ENCODE results near the gene ACSL3. TPM values are rescaled to one million over a fixed set of nuclear protein-coding genes. Genes with fewer than 3 reads are reported as not detected.
"Not testable (repeated sequence)": the region's sequence is repeated elsewhere in the genome, so short reads cannot be mapped to it uniquely, and the experiment has no call there.

ACSL3 gene
- total RNA-seq, 2 donors from 2014 or later, result 48.5 to 52.8 TPM

DNA sequence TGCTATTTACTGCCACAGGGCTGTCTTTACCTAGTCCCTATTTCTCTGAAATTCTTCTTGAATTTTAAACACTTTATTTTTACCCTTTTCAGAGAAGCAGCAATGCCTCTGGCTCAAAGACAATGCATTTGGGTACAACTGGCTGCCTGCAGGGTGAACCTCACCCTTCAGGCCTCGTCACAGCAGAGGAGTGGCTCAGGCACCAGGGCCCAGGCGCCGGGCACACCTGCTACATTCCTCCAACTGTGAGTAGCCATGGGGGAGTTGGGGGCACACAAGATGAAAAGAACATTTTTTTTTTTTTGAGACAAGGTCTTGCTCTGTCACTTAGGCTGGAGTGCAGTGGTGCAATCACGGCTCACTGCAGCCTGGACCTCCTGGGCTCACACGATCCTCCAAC, 116.3 kb downstream of the ACSL3 start:
- DNase-seq (ENCODE audit: low spot score), result no peak
- no peaks in the 10 kb centered on the region for H3K36me3 Mint-ChIP-seq
- H3K27ac Mint-ChIP-seq, result no peak overlapping the region
- no peaks in the 10 kb centered on the region for H3K9me3 Mint-ChIP-seq
- H3K4me3 Mint-ChIP-seq, result no peak overlapping the region
- no peak for ATAC-seq
- peaks cover 8 to 22% of the 10 kb centered on the region in 2 donors for H3K27me3 Mint-ChIP-seq
- H3K4me1 Mint-ChIP-seq (ENCODE audit: low read depth in 2 of 2), result peaks cover 0 to under 1% of the 10 kb centered on the region in 2 donors

DNA sequence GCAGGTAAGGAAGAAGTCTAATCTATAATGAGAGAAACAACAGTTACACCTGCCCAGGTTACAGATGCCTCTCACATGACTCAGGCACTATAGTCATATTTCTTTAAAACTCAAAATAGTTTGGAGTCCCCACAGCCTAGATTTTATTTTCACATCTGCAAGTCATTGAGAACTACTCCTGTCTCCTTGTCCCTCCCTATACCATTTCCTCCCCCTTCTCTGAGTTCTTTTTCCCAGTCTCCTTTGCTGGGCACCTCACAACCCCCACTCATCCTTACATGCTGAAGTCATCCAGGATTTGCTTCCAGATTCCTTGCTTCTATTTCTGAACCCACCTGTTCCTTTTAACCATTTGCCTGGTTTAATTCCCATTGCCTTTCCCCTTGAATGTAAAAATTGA, 118.0 kb downstream of the ACSL3 start:
- Mint-ChIP-seq H3K27me3 (peaks cover 14 to 31% of the 10 kb centered on the region in 2 donors), H3K9me3 (no peaks in the 10 kb centered on the region), H3K4me3 (no peak overlapping the region), H3K36me3 (no peaks in the 10 kb centered on the region), H3K27ac (no peak overlapping the region), H3K4me1 (ENCODE audit: low read depth in 2 of 2) (peaks cover 7 to 10% of the 10 kb centered on the region in 2 donors)
- ATAC-seq (no peak), DNase-seq (ENCODE audit: low spot score) (no peak)

DNA sequence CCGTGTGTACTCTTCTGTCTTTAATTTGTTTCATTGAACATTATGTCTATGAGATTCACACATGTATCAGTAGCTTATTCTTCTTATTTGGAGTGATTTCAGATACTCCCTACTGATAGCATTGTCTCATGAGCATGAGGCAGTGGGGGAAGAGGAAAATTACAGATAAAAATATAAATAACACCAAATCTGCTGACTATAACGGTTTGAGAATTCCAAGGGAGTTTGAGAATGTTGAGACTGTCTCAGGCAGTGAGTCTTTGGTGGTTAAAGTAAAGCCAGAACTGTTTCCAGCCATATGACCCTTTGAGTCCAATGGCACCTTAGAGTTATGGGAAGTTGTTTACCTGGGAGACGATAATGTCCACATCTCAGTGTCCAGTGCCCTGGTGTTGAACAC, 118.6 kb downstream of the ACSL3 start:
- peaks cover 7 to 10% of the 10 kb centered on the region in 2 donors for H3K4me1 Mint-ChIP-seq (ENCODE audit: low read depth in 2 of 2)
- ATAC-seq, result no peak
- no peak overlapping the region for H3K4me3 Mint-ChIP-seq
- H3K36me3 Mint-ChIP-seq, result no peaks in the 10 kb centered on the region
- H3K9me3 Mint-ChIP-seq, result no peaks in the 10 kb centered on the region
- peaks cover 14 to 31% of the 10 kb centered on the region in 2 donors for H3K27me3 Mint-ChIP-seq
- no peak for DNase-seq (ENCODE audit: low spot score)
- H3K27ac Mint-ChIP-seq, result no peak overlapping the region

DNA sequence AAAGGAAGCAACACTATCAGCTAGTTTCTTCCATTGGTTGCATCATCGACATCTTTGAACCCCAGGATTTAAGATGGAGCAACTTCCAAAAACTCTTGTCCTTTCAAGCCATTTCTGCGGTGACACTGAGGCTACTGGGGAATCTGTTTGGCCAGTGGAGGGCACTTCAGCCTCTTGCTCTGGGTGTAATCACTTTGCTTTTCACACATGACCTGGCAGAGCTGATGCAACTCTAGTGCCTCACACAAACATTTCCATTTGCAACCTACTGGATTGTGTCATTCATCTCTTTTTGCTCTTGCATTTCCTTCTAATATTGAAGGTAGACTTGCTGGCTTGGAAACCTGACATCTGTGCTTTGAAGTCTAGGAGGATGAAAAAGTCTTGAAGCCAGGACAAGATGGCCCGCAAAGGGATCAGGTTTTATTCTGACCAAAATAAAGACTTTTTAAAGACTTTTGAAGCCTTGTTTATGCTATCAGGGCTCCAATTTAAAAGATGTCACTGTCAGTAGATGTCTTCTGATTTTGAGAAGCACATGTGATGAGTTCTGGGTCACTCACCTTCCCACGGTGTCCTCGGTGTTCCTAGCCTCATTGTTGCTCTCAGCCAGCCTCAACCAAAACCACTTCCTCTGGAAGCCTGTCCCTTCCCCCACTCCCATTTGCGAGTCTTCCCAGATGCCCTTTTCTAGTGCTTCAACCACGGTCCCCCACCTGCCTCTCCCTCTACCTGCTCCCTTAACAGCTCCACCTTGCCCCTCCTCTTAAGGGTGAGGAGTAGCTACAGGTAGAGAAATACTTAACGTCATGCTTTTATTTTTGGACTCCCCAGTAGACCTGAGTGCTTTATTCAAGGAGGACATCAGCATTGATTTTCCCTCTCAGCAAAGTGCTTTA, 121.4 kb downstream of the ACSL3 start:
- Mint-ChIP-seq H3K36me3 (no peaks in the 10 kb centered on the region), H3K27me3 (peaks cover 12 to 34% of the 10 kb centered on the region in 2 donors), H3K27ac (peak overlapping the region in 1 of 2 donors; percentile 55), H3K4me3 (no peak overlapping the region), H3K4me1 (ENCODE audit: low read depth in 2 of 2) (peaks cover 7 to 10% of the 10 kb centered on the region in 2 donors), H3K9me3 (no peaks in the 10 kb centered on the region)
- no peak for DNase-seq (ENCODE audit: low spot score)
- no peak for ATAC-seq

DNA sequence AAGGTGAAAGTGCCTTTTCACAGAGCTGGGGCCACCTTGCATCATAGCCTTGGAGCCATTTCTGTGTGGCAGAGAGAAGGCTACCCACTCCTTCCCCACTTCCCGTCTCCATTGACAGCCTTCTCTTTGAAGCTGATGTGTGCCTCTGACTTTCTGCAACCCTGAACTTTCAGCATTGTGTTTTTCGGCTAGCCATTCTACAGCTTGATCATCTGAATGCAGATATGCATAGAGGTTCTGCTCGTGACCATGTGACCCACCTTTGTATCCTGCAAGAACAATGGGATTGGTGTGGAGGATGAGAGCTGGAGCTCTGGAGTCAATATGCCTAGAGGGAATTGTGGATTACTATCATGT, 122.1 kb downstream of the ACSL3 start:
- Mint-ChIP-seq H3K4me3 (no peak overlapping the region), H3K9me3 (no peaks in the 10 kb centered on the region), H3K36me3 (no peaks in the 10 kb centered on the region), H3K27ac (peak overlapping the region in 1 of 2 donors; percentile 55), H3K4me1 (ENCODE audit: low read depth in 2 of 2) (peaks cover 7 to 10% of the 10 kb centered on the region in 2 donors), H3K27me3 (peaks cover 12 to 37% of the 10 kb centered on the region in 2 donors)
- no peak for DNase-seq (ENCODE audit: low spot score)
- ATAC-seq, result no peak

DNA sequence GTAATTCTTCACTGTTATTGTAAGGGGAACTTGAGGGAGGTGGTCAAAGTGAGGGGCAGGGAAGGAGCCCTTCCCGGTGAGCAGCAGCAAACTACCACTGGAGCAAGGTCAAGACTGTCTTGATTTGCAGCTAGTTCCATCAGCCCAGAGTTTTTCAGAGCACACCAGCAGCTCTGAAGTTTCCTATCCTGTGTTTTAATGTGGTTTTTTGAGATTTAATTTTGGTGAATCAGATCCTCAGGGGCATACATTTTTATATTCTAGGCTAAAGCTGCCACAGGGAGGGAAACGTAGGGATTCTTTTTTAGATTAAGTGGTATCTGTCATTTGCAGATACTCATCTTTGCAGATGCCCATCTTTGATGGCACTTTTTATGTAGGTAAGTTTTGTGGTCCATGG, 124.1 kb downstream of the ACSL3 start:
- Mint-ChIP-seq H3K36me3 (no peaks in the 10 kb centered on the region), H3K27ac (no peak overlapping the region), H3K4me1 (ENCODE audit: low read depth in 2 of 2) (peaks cover 7 to 10% of the 10 kb centered on the region in 2 donors), H3K27me3 (peaks cover 8 to 25% of the 10 kb centered on the region in 2 donors), H3K9me3 (no peaks in the 10 kb centered on the region), H3K4me3 (no peak overlapping the region)
- ATAC-seq, result no peak
- no peak for DNase-seq (ENCODE audit: low spot score)

DNA sequence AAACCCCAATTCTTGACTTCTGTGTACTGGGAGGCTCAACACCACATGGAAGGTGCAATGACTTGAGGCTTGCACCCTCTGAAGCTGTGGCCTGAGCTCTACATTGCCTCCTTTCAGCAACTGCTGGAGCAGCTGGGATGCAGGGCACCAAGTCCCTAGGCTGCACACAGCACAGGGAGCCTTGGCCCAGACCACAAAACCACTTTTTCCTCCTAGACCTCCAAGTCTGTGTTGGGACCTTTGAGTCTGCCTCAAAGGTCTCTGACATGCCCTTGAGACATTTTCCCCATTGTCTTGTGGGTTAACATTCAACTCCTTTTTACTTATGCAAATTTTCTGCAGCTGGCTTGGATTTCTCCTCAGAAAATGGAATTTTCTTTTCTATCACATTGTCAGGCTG, 128.6 kb downstream of the ACSL3 start:
- H3K4me3 Mint-ChIP-seq, result no peak overlapping the region
- DNase-seq (ENCODE audit: low spot score), result no peak
- no peak overlapping the region for H3K27ac Mint-ChIP-seq
- peaks cover 8 to 24% of the 10 kb centered on the region in 2 donors for H3K27me3 Mint-ChIP-seq
- no peak for ATAC-seq
- no peaks in the 10 kb centered on the region for H3K4me1 Mint-ChIP-seq (ENCODE audit: low read depth in 2 of 2)
- H3K9me3 Mint-ChIP-seq, result no peaks in the 10 kb centered on the region
- no peaks in the 10 kb centered on the region for H3K36me3 Mint-ChIP-seq

DNA sequence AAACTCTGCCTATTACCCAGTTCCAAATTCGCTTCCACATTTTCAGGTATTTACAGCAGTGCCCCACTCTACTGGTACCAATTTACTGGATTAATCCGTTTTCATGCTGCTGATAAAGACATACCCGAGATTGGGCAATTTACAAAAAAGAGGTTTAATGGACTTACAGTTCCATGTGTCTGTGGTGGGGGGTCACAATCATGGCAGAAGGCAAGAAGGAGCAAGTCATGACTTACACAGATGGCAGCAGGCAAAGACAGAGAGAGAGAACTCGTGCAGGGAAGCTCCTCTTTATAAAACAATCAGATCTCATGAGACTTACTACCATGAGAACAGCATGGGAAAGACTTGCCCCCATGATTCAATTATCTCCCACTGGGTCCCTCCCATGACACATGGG, 129.4 kb downstream of the ACSL3 start:
- H3K27ac Mint-ChIP-seq; H3K4me1 Mint-ChIP-seq (ENCODE audit: low read depth in 2 of 2); ATAC-seq; DNase-seq (ENCODE audit: low spot score); H3K36me3 Mint-ChIP-seq; H3K9me3 Mint-ChIP-seq; H3K4me3 Mint-ChIP-seq: not testable (repeated sequence)
- peaks cover 8 to 24% of the 10 kb centered on the region in 2 donors for H3K27me3 Mint-ChIP-seq

DNA sequence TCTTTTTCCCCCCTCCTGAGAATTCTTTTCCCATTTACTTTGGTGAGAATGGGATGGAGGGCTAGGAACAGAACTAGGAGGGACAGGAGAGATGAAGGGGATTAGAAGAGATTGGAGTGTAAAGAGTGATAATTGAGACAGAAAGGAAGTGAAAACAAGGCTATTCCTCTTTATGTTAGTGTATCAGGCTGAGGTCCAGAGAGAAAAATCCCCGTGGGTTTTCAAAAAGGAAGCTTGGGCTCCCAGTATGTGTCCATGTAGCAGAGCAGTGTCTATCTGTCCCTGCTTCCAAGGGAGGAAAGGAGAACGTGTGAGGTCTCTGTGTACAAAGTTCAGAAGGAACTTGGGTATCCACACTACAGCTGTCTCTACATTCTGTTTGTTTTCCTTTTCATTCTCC, 131.3 kb downstream of the ACSL3 start:
- ATAC-seq, result no peak
- no peak for DNase-seq (ENCODE audit: low spot score)
- Mint-ChIP-seq H3K36me3 (no peaks in the 10 kb centered on the region), H3K4me3 (no peak overlapping the region), H3K4me1 (ENCODE audit: low read depth in 2 of 2) (no peaks in the 10 kb centered on the region), H3K27ac (no peak overlapping the region), H3K27me3 (peaks cover 8 to 16% of the 10 kb centered on the region in 2 donors), H3K9me3 (no peaks in the 10 kb centered on the region)

Other genes starting within 250 kb of the ACSL3 start
- gene FARSB, start 204.9 kb upstream of the ACSL3 start, total RNA-seq, result 10 to 100 TPM; 27.7 to 44.5 TPM
- gene MOGAT1, start 189.4 kb upstream of the ACSL3 start, total RNA-seq, result not detected
- not detected for gene KCNE4, start 191.2 kb downstream of the ACSL3 start, total RNA-seq